EL (cell line): Measurements from ENCODE around the gene ADCY3.

Source experiments
- DNase-seq: peaks from one replicate; pipeline ENCODE4 v3.0.0-alpha.2; 2016

Gene ADCY3

GRCh38 chr2:24872344-24873115 is 47.5 kb downstream of the ADCY3 start:
- no peak for DNase-seq

- no peak for DNase-seq
Measured at GRCh38 chr2:24871852-24872333, 48.1 kb downstream of the ADCY3 start.

- DNase-seq = no peak
Measured at GRCh38 chr2:24870891-24871705, 48.9 kb downstream of the ADCY3 start.

GRCh38 chr2:24870440-24870839 is 49.6 kb downstream of the ADCY3 start:
- DNase-seq = no peak

GRCh38 chr2:24866946-24867345 is 53.1 kb downstream of the ADCY3 start:
- no peak for DNase-seq

GRCh38 chr2:24863641-24864040 is 56.4 kb downstream of the ADCY3 start:
- no peak for DNase-seq

GRCh38 chr2:24861500-24861899 is 58.5 kb downstream of the ADCY3 start:
- no peak for DNase-seq

- no peak for DNase-seq
Measured at GRCh38 chr2:24860631-24861030, 59.4 kb downstream of the ADCY3 start.

GRCh38 chr2:24859968-24860600 is 60.0 kb downstream of the ADCY3 start:
- DNase-seq = no peak

GRCh38 chr2:24858996-24859395 is 61.0 kb downstream of the ADCY3 start:
- DNase-seq = no peak

GRCh38 chr2:24857746-24858145 is 62.3 kb downstream of the ADCY3 start:
- DNase-seq = no peak

- no peak for DNase-seq
Measured at GRCh38 chr2:24856791-24857211, 63.2 kb downstream of the ADCY3 start.

- peak; percentile 87 for DNase-seq
Measured at GRCh38 chr2:24855726-24856125, 64.3 kb downstream of the ADCY3 start.

GRCh38 chr2:24855022-24855622 is 64.9 kb downstream of the ADCY3 start:
- DNase-seq = no peak

GRCh38 chr2:24853996-24854395 is 66.0 kb downstream of the ADCY3 start:
- no peak for DNase-seq

- DNase-seq = no peak
Measured at GRCh38 chr2:24853046-24853445, 67.0 kb downstream of the ADCY3 start.

- DNase-seq = no peak
Measured at GRCh38 chr2:24852431-24853020, 67.5 kb downstream of the ADCY3 start.

- DNase-seq = no peak
Measured at GRCh38 chr2:24852026-24852425, 68.0 kb downstream of the ADCY3 start.

GRCh38 chr2:24850944-24851343 is 69.1 kb downstream of the ADCY3 start:
- DNase-seq = no peak

- no peak for DNase-seq
Measured at GRCh38 chr2:24845691-24846090, 74.3 kb downstream of the ADCY3 start.

- no peak for DNase-seq
Measured at GRCh38 chr2:24844023-24844685, 75.9 kb downstream of the ADCY3 start.

- DNase-seq = no peak
Measured at GRCh38 chr2:24843330-24843860, 76.6 kb downstream of the ADCY3 start.
